AG10803 (cell line): ENCODE results near the gene NRN1L.

Experiments used
- DNase-seq: peaks from one replicate; pipeline ENCODE4 v3.0.0; 2010; ENCODE audit warnings: low read depth
- H3K4me3 ChIP-seq: 2 replicates; pipeline ENCODE4 v1.5.1; 2011; ENCODE audit warnings: mild to moderate bottlenecking, low read length, control low read depth
- CTCF ChIP-seq: conservative IDR thresholded peaks from 2 replicates; pipeline ENCODE4 v1.5.1; 2011; ENCODE audit warnings: mild to moderate bottlenecking, low read length, control low read depth, inconsistent platforms

Gene NRN1L

GRCh38 chr16:67853670-67854069, 31.0 kb upstream of the NRN1L start:
- H3K4me3 ChIP-seq = no peak overlapping the region
- no peak for TF ChIP-seq CTCF
- DNase-seq = no peak

- H3K4me3 ChIP-seq = no peak overlapping the region
- no peak for TF ChIP-seq CTCF
- no peak for DNase-seq
Observed at GRCh38 chr16:67855789-67856188, 28.9 kb upstream of the NRN1L start.

GRCh38 chr16:67856927-67857546, 27.6 kb upstream of the NRN1L start:
- no peak for TF ChIP-seq CTCF
- no peak for DNase-seq
- H3K4me3 ChIP-seq = no peak overlapping the region

GRCh38 chr16:67857547-67858233, 27.0 kb upstream of the NRN1L start:
- peak; percentile 99 for DNase-seq
- no peak overlapping the region for H3K4me3 ChIP-seq

GRCh38 chr16:67858500-67858899, 26.2 kb upstream of the NRN1L start:
- no peak for DNase-seq
- H3K4me3 ChIP-seq = no peak overlapping the region
- no peak for TF ChIP-seq CTCF

More at GRCh38 chr16:67857547-67858233, 27.0 kb upstream of the NRN1L start:
- no peak for TF ChIP-seq CTCF

- peak; percentile 66 for DNase-seq
- no peak for TF ChIP-seq CTCF
- no peak overlapping the region for H3K4me3 ChIP-seq
Observed at GRCh38 chr16:67860589-67861398, 23.9 kb upstream of the NRN1L start.
